ENCODE results near the gene GPATCH2.

The GPATCH2 gene

GRCh38 chr1:217542837-217543236 lies 88.1 kb downstream of the GPATCH2 start:
- Histone ChIP-seq H3K27ac (no peak overlapping the region), H3K4me3 (no peak overlapping the region)
- DNase-seq (ENCODE audit: low spot score) = no peak
- TF ChIP-seq CTCF (IDR thresholded peaks at IDR 0.05) = no peak

GRCh38 chr1:217542136-217542777 lies 88.6 kb downstream of the GPATCH2 start:
- H3K27ac ChIP-seq = no peak overlapping the region

GRCh38 chr1:217540321-217540720 lies 90.6 kb downstream of the GPATCH2 start:
- no peak for TF ChIP-seq CTCF (IDR thresholded peaks at IDR 0.05)
- no peak overlapping the region for H3K4me3 ChIP-seq
- H3K27ac ChIP-seq = no peak overlapping the region
- no peak for DNase-seq (ENCODE audit: low spot score)

More at GRCh38 chr1:217542136-217542777, 88.6 kb downstream of the GPATCH2 start:
- no peak for TF ChIP-seq CTCF (IDR thresholded peaks at IDR 0.05)
- no peak for DNase-seq (ENCODE audit: low spot score)
- no peak overlapping the region for H3K4me3 ChIP-seq

GRCh38 chr1:217539510-217539909 lies 91.4 kb downstream of the GPATCH2 start:
- DNase-seq (ENCODE audit: low spot score) = no peak
- H3K27ac ChIP-seq = no peak overlapping the region
- no peak for TF ChIP-seq CTCF (IDR thresholded peaks at IDR 0.05)
- no peak overlapping the region for H3K4me3 ChIP-seq

- no peak for DNase-seq (ENCODE audit: low spot score)
- Histone ChIP-seq H3K27ac (no peak overlapping the region), H3K4me3 (no peak overlapping the region)
- no peak for TF ChIP-seq CTCF (IDR thresholded peaks at IDR 0.05)
Observed at GRCh38 chr1:217535601-217536377, 95.1 kb downstream of the GPATCH2 start.

GRCh38 chr1:217534566-217534965 lies 96.3 kb downstream of the GPATCH2 start:
- Histone ChIP-seq H3K27ac (no peak overlapping the region), H3K4me3 (no peak overlapping the region)
- no peak for DNase-seq (ENCODE audit: low spot score)
- TF ChIP-seq CTCF (IDR thresholded peaks at IDR 0.05) = no peak

GRCh38 chr1:217528271-217528670 lies 102.6 kb downstream of the GPATCH2 start:
- H3K4me3 ChIP-seq = no peak overlapping the region
- no peak for DNase-seq (ENCODE audit: low spot score)
- TF ChIP-seq CTCF (IDR thresholded peaks at IDR 0.05) = no peak
- H3K27ac ChIP-seq = no peak overlapping the region
